ENCODE measurements around the gene CDC42EP4. TPM values are rescaled to one million over a fixed set of nuclear protein-coding genes. Genes with fewer than 3 reads are reported as not detected.

Gene CDC42EP4
- total RNA-seq, 1 donor from 2014 or later, result 115 TPM

- DNase-seq (ENCODE audit: low read depth), result no peak
- no peak for TF ChIP-seq CTCF (conservative IDR thresholded peaks at IDR 0.05; ENCODE audit: low read depth, low read length)
- no peak overlapping the region for H3K4me3 ChIP-seq (ENCODE audit: low read depth, low read length)
Observed at GRCh38 chr17:73320601-73321264, 8.9 kb upstream of the CDC42EP4 start.

- TF ChIP-seq CTCF (conservative IDR thresholded peaks at IDR 0.05; ENCODE audit: low read depth, low read length), result no peak
- no peak overlapping the region for H3K4me3 ChIP-seq (ENCODE audit: low read depth, low read length)
- no peak for DNase-seq (ENCODE audit: low read depth)
Observed at GRCh38 chr17:73319766-73320165, 8.0 kb upstream of the CDC42EP4 start.

GRCh38 chr17:73318836-73319235, 7.0 kb upstream of the CDC42EP4 start:
- H3K4me3 ChIP-seq (ENCODE audit: low read depth, low read length), result no peak overlapping the region
- DNase-seq (ENCODE audit: low read depth), result no peak
- TF ChIP-seq CTCF (conservative IDR thresholded peaks at IDR 0.05; ENCODE audit: low read depth, low read length), result no peak

GRCh38 chr17:73318427-73318813, 6.6 kb upstream of the CDC42EP4 start:
- no peak for DNase-seq (ENCODE audit: low read depth)
- H3K4me3 ChIP-seq (ENCODE audit: low read depth, low read length), result no peak overlapping the region
- TF ChIP-seq CTCF (conservative IDR thresholded peaks at IDR 0.05; ENCODE audit: low read depth, low read length), result no peak

- no peak overlapping the region for H3K4me3 ChIP-seq (ENCODE audit: low read depth, low read length)
- no peak for TF ChIP-seq CTCF (conservative IDR thresholded peaks at IDR 0.05; ENCODE audit: low read depth, low read length)
- DNase-seq (ENCODE audit: low read depth), result no peak
Observed at GRCh38 chr17:73317513-73318426, 6.0 kb upstream of the CDC42EP4 start.

GRCh38 chr17:73316919-73317505, 5.2 kb upstream of the CDC42EP4 start:
- DNase-seq (ENCODE audit: low read depth), result no peak
- no peak overlapping the region for H3K4me3 ChIP-seq (ENCODE audit: low read depth, low read length)
- no peak for TF ChIP-seq CTCF (conservative IDR thresholded peaks at IDR 0.05; ENCODE audit: low read depth, low read length)
